ENCODE measurements around the gene ABCG4. TPM values are rescaled to one million over a fixed set of nuclear protein-coding genes. Genes with fewer than 3 reads are reported as not detected.

The ABCG4 gene
- total and polyA plus RNA-seq, 9 of the 15 experiments (the other 6 are each of a cell fraction or from before 2014, with no cell fraction given) = 0.03 to 0.11 (median 0.07) TPM; not detected in 4

DNA sequence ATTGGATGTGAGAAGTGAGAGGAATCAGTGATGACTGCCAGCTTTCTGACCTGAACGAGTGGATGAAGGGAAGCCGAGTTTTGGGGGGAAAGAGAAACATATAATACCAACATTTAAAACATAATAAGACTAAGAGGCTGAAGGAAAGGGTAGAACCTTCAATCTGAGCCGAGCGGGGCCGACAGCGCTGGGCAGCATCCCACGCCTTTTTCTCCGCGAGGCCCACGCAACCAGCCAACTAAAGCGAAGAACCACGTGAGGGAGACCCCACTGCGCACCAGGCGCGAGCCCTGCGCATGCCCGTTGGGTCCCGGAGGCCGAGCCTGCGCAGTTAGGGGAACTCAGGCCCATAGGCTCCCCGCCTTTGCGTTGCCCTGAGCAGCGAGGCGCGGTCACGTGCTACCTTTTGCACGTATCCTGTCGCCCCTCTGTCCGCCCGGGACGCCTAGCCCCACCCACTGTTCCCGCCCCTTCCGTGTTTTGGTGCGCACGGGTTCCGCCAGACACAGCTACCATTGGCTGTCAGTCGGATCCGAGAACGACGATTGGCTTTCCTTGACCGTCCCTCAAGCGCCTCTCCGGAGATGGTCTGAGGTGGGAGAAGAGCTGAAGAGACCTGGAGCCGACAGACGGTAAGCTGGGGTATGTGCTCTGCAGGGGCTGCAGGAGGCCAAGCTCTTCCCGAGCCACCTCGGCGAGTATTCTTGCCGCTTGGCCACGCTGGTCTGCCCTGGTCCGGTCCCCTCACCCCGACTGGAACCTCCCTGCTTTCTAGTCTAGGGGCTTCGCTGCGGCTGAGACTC is 27.6 kb upstream of the ABCG4 start, which contains the start of gene HINFP (continued):
- TF ChIP-seq, protein P1, sequence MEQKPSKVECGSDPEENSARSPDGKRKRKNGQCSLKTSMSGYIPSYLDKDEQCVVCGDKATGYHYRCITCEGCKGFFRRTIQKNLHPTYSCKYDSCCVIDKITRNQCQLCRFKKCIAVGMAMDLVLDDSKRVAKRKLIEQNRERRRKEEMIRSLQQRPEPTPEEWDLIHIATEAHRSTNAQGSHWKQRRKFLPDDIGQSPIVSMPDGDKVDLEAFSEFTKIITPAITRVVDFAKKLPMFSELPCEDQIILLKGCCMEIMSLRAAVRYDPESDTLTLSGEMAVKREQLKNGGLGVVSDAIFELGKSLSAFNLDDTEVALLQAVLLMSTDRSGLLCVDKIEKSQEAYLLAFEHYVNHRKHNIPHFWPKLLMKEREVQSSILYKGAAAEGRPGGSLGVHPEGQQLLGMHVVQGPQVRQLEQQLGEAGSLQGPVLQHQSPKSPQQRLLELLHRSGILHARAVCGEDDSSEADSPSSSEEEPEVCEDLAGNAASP (IDR thresholded peaks at IDR 0.05) = no peak
- no peak for TF ChIP-seq ZNF764 (CRISPR knock-in tag; IDR thresholded peaks at IDR 0.05; ENCODE audit: low read depth)
- peak; percentile 54 for TF ChIP-seq C11orf30 (IDR thresholded peaks at IDR 0.05; ENCODE audit: low read depth)
- peak; percentile 94 for TF ChIP-seq MBD2 (IDR thresholded peaks at IDR 0.05; ENCODE audit: borderline replicate concordance, low read depth)
- TF ChIP-seq, protein P2, sequence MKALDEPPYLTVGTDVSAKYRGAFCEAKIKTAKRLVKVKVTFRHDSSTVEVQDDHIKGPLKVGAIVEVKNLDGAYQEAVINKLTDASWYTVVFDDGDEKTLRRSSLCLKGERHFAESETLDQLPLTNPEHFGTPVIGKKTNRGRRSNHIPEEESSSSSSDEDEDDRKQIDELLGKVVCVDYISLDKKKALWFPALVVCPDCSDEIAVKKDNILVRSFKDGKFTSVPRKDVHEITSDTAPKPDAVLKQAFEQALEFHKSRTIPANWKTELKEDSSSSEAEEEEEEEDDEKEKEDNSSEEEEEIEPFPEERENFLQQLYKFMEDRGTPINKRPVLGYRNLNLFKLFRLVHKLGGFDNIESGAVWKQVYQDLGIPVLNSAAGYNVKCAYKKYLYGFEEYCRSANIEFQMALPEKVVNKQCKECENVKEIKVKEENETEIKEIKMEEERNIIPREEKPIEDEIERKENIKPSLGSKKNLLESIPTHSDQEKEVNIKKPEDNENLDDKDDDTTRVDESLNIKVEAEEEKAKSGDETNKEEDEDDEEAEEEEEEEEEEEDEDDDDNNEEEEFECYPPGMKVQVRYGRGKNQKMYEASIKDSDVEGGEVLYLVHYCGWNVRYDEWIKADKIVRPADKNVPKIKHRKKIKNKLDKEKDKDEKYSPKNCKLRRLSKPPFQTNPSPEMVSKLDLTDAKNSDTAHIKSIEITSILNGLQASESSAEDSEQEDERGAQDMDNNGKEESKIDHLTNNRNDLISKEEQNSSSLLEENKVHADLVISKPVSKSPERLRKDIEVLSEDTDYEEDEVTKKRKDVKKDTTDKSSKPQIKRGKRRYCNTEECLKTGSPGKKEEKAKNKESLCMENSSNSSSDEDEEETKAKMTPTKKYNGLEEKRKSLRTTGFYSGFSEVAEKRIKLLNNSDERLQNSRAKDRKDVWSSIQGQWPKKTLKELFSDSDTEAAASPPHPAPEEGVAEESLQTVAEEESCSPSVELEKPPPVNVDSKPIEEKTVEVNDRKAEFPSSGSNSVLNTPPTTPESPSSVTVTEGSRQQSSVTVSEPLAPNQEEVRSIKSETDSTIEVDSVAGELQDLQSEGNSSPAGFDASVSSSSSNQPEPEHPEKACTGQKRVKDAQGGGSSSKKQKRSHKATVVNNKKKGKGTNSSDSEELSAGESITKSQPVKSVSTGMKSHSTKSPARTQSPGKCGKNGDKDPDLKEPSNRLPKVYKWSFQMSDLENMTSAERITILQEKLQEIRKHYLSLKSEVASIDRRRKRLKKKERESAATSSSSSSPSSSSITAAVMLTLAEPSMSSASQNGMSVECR (CRISPR knock-in tag; IDR thresholded peaks at IDR 0.05) = peak; percentile 75; the same call in 1 of the 2 replicates
- peak; percentile 7; the same call in 1 of the 2 replicates for TF ChIP-seq CREB1 (IDR thresholded peaks at IDR 0.05)
- TF ChIP-seq CREB1 (CRISPR knock-in tag; IDR thresholded peaks at IDR 0.05) = peak; percentile 73
- peak; percentile 39; the same call in 1 of the 2 replicates for TF ChIP-seq PTRF (tag; IDR thresholded peaks at IDR 0.05)
- no peak for TF ChIP-seq ZNF41 (CRISPR knock-in tag; conservative IDR thresholded peaks at IDR 0.05)
- TF ChIP-seq MEF2D (tag; conservative IDR thresholded peaks at IDR 0.05; ENCODE audit: low read depth) = 0 out of 2 replicates have a peak, but pooled peaks have one; percentile 27
- TF ChIP-seq, protein P3, sequence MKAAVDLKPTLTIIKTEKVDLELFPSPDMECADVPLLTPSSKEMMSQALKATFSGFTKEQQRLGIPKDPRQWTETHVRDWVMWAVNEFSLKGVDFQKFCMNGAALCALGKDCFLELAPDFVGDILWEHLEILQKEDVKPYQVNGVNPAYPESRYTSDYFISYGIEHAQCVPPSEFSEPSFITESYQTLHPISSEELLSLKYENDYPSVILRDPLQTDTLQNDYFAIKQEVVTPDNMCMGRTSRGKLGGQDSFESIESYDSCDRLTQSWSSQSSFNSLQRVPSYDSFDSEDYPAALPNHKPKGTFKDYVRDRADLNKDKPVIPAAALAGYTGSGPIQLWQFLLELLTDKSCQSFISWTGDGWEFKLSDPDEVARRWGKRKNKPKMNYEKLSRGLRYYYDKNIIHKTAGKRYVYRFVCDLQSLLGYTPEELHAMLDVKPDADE (conservative IDR thresholded peaks at IDR 0.05; ENCODE audit: control insufficient read depth, low read depth, low read length) = 0 out of 2 replicates have a peak, but pooled peaks have one; percentile 8
- TF ChIP-seq, protein P4, sequence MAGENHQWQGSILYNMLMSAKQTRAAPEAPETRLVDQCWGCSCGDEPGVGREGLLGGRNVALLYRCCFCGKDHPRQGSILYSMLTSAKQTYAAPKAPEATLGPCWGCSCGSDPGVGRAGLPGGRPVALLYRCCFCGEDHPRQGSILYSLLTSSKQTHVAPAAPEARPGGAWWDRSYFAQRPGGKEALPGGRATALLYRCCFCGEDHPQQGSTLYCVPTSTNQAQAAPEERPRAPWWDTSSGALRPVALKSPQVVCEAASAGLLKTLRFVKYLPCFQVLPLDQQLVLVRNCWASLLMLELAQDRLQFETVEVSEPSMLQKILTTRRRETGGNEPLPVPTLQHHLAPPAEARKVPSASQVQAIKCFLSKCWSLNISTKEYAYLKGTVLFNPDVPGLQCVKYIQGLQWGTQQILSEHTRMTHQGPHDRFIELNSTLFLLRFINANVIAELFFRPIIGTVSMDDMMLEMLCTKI (IDR thresholded peaks at IDR 0.05; ENCODE audit: partially characterized antibody) = no peak
- TF ChIP-seq CBX3 (IDR thresholded peaks at IDR 0.05; ENCODE audit: borderline replicate concordance in 1 of 2, low read length in 2 of 2) = peak in 1 of 2 experiments; percentile 47; a peak in 1 of 3 replicates
- TF ChIP-seq HNRNPK (IDR thresholded peaks at IDR 0.05; ENCODE audit: low read depth, low read length, poor library complexity, severe bottlenecking) = no peak
- TF ChIP-seq ESRRA (IDR thresholded peaks at IDR 0.05; ENCODE audit: borderline replicate concordance, low read depth) = no peak
- TF ChIP-seq, protein P5, sequence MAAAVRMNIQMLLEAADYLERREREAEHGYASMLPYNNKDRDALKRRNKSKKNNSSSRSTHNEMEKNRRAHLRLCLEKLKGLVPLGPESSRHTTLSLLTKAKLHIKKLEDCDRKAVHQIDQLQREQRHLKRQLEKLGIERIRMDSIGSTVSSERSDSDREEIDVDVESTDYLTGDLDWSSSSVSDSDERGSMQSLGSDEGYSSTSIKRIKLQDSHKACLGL (CRISPR knock-in tag; IDR thresholded peaks at IDR 0.05; ENCODE audit: borderline replicate concordance, poor library complexity, severe bottlenecking) = peak; percentile 39
